ENCODE results near the gene RPS15. TPM values are rescaled to one million over a fixed set of nuclear protein-coding genes. Genes with fewer than 3 reads are reported as not detected.

Gene RPS15
- total and polyA plus RNA-seq, 5 donors, result 635 to 1,857 (median 701) TPM

DNA sequence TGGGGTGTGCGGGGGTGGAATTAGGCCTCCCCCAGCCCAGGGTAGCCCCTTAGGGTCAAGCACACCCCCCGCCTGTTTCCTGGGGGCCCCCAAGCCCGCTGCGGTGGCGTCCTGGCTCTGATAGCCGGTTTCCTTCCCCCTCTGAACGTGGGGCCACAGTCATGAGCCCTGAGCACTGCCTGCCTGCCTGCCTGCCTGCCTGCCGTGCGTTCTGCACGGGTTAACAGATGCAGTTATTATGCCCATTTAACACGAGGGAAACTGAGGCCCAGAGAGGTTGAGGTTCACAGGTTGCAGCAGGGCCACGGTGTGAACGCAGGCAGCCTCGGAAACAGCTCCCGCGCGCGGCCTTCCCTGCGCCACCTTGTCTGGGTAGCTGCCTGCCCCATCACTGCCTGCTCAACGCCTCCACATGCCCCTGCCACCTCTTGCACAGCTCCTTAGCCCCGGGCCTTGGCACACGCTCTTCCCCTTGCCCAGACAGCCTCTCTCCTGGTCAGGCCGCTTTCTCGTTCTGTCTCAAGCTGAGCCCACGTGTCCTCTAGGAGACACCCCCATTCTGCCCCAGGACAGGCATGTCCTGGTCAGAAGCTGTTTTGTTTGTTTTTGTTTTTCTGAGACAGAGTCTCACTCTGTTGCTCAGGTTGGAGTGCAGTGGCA lies 35.7 kb upstream of the RPS15 start:
- DNase-seq, result peak in 1 of 3 donors; percentile 58
- Histone ChIP-seq H3K4me1 (ENCODE audit: control insufficient read depth, insufficient read depth, low read length) (peaks cover 3% of the 10 kb centered on the region), H3K27ac (ENCODE audit: low read length) (no peak overlapping the region), H3K4me3 (ENCODE audit: low read length) (no peak overlapping the region), H3K27me3 (ENCODE audit: control insufficient read depth, insufficient read depth) (no peaks in the 10 kb centered on the region), H3K9me3 (ENCODE audit: control insufficient read depth, low read length) (no peaks in the 10 kb centered on the region)
- no peak for ATAC-seq
- intact Hi-C loops (cut with DNase I), result no loop called here
- WGBS, result 52% methylated on average over 25 of the region's 25 CpGs

DNA sequence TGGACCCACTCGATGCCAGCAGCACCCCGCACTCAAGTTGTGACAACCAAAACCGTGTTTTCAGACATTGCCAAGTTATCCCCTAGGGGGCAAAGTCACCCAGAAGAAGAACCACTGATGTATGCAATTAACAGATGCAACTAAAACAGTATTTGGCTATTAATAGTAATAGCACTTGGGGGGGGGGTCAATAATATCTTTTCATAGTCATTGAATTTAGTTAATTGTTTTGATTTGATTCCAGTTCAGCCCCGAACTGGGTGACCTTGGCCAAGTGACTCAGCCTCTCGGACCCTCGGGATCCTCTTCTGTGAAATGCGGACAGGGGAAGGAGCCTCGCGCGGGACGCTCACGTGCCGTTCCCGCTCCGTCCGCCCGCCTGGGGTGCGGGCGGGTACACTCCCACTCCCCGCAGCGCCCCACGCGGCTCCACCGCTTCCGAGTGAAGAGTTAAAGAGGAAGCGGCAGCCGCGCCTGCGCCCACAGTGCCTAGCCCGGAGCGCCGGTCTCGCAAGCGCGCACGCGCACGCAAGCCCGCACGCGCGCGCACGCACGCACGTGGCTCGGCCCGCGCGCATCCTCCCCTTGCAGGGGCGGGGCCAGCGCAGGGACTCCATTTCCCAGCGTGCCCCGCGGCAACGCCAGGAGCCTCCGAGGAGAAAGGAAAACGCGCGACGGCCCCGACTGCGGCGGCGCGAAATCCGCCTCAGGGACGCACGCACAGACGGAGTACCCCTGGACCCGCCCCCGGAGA lies 31.2 kb upstream of the RPS15 start:
- Histone ChIP-seq H3K4me1 (ENCODE audit: control insufficient read depth, insufficient read depth, low read length) (peaks cover 17% of the 10 kb centered on the region), H3K4me3 (ENCODE audit: low read length) (peak overlapping the region; percentile 97), H3K9me3 (ENCODE audit: control insufficient read depth, low read length) (no peaks in the 10 kb centered on the region), H3K27ac (ENCODE audit: low read length) (peak overlapping the region; percentile 43), H3K27me3 (ENCODE audit: control insufficient read depth, insufficient read depth) (no peaks in the 10 kb centered on the region)
- under 1% methylated on average over 71 of the region's 72 CpGs for WGBS
- DNase-seq (peak; percentile 99 to 100 (median 100)), ATAC-seq (peak; percentile 87 to 90)
- intact Hi-C loops (cut with DNase I), result no loop called here

DNA sequence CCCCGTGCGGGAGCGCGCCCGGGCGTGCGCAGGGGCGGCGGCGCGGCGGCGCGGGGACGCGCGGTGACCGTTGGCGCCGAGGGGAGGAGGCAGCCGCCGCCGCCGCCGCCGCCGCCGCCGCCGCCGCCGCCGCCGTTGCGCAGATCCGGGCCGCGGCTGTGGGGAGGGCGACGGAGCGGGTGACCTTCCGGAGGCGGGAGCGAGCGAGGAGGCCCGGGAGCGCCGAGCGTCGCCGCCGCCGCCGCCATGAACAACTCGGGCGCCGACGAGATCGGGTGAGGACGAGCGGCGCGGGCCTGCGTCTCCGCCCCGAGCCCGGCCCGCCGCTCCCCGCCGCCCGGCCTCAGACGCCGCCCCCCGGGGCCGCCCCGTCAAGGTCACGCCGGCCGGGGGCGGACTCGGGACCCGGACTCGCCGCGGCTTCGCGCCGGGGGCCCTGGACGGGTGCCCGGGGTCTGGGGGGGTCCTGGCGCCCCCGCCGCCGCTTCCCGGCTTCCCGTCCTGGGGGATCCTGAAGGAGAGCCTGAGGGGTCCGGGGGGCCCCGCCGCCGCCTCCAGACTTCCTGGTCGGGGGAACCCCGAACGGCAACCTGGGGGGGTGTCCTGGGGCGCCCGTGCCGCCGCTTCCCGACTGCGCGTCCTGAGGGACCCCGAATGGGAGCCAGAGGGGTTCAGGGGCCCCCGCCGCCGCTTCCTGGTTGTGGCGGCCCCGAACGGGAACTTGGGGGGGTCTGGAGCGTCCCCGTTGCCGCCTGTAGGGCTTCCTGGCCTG lies 30.5 kb upstream of the RPS15 start, which contains the start of gene DAZAP1:
DAZAP1 (plus strand) TSS at position 59 of the 772 bp plus-strand sequence; CDS start at position 247, 188 bp downstream.
- intact Hi-C loops (cut with DNase I), result no loop called here
- H3K27me3 ChIP-seq (ENCODE audit: control insufficient read depth, insufficient read depth), result no peaks in the 10 kb centered on the region
- DNase-seq, result peak in 2 of 3 donors; percentile 80 to 83
- peak within 1 kb of the TSS; percentile 97 for H3K4me3 ChIP-seq (ENCODE audit: low read length)
- H3K9me3 ChIP-seq (ENCODE audit: control insufficient read depth, low read length), result no peaks in the 10 kb centered on the region
- under 1% methylated on average over 121 of the region's 121 CpGs for WGBS
- peak in 1 of 2 donors; percentile 0 for ATAC-seq
- H3K27ac ChIP-seq (ENCODE audit: low read length), result peak within 1 kb of the TSS; percentile 90
- peaks cover 17% of the 10 kb centered on the region for H3K4me1 ChIP-seq (ENCODE audit: control insufficient read depth, insufficient read depth, low read length)

DNA sequence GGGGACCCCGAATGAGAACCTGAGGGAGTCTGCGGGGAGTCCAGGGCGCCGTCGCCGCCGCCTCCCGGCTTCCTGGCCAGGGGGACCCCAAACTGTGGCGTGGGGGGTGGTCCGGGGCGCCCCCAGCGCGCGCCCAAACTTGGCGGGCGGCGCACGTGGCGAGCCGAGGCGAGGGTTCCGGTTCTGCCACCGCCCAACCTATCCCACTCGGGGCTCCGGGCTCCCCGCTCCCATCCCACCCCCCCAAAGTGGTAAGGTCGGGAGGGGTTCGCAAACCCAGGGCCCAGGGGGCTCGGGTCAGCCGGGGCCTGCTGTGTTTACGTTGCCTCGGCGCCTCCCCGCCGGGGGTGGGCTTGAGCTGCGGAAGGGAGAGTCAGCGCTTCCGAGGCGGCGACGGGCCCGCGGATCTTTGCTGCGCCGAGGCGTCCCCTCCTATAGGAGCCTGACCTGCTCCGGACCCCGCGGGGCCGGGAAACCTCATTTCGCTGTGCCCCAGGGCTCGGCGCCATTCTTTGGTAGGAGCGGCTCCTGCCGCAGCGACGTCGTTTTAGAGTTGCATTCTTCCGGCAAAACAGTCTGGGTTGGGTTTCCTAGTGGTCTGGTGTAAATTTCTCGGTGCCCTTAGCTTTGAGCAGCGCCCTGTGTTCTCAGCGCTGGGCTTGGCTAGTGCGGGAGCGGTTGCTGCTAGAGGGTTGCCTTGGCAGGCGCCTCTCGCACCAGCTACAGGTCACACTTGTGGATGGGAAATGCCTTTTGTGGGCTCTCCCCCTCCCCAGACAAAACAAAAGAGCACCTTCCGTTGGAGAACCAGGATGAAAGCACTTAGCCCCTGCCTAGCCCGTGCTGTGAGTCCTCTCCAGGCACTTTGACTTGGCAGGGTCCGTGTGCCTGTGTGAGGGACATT lies 29.6 kb upstream of the RPS15 start:
- DNase-seq (peak; percentile 65 to 83 (median 82)), ATAC-seq (peak; percentile 2 to 35)
- peaks cover 17% of the 10 kb centered on the region for H3K4me1 ChIP-seq (ENCODE audit: control insufficient read depth, insufficient read depth, low read length)
- H3K27ac ChIP-seq (ENCODE audit: low read length), result peak overlapping the region; percentile 90
- under 1% methylated on average over 69 of the region's 69 CpGs for WGBS
- H3K27me3 ChIP-seq (ENCODE audit: control insufficient read depth, insufficient read depth), result no peaks in the 10 kb centered on the region
- no peaks in the 10 kb centered on the region for H3K9me3 ChIP-seq (ENCODE audit: control insufficient read depth, low read length)
- intact Hi-C loops (cut with DNase I), result no loop called here
- H3K4me3 ChIP-seq (ENCODE audit: low read length), result peak overlapping the region; percentile 97

DNA sequence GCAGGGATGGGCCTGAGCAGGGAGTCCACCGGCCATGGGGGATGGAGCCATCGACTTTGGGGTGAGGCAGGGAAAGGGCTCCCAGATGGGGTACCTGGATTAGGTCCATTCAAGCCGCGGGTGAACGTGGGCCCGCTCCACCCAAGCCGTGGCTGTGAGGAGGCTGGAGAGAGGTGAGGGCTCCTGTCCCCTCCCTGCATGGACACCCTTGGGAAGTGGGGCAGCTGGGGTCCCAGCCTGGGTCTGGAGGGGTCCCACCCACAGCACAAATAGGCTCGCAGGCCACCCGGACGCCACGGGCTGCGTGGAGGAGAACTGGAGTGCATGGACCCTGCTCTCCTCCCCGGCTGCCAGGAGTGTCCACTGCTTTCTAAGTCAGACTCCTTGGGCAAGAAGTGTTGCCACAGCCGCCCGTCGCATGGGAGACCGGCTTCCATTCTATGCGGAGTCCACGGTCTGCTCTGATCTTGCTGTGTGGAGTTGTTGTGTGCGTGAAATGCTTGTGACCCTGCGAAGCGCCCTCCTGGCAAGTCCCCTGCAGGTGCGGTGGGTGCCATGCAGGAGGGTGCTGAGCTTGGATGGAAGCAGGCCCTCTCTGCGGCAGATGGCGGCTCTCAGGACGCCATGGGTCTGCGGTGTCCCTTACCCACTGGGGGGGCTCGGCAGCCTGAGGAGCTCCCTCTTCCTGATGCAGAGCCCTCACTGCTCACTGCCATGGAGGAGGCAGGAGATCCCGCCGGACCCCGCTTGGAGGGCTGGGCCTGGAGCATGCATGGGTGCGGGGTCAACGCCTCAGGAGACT lies 28.8 kb upstream of the RPS15 start:
- no peaks in the 10 kb centered on the region for H3K9me3 ChIP-seq (ENCODE audit: control insufficient read depth, low read length)
- WGBS, result 56% methylated on average over 33 of the region's 33 CpGs
- peaks cover 17% of the 10 kb centered on the region for H3K4me1 ChIP-seq (ENCODE audit: control insufficient read depth, insufficient read depth, low read length)
- intact Hi-C loops (cut with DNase I), result no loop called here
- H3K4me3 ChIP-seq (ENCODE audit: low read length), result peak overlapping the region; percentile 97
- DNase-seq (peak in 1 of 3 donors; percentile 57), ATAC-seq (no peak)
- H3K27ac ChIP-seq (ENCODE audit: low read length), result peak overlapping the region; percentile 90
- no peaks in the 10 kb centered on the region for H3K27me3 ChIP-seq (ENCODE audit: control insufficient read depth, insufficient read depth)

DNA sequence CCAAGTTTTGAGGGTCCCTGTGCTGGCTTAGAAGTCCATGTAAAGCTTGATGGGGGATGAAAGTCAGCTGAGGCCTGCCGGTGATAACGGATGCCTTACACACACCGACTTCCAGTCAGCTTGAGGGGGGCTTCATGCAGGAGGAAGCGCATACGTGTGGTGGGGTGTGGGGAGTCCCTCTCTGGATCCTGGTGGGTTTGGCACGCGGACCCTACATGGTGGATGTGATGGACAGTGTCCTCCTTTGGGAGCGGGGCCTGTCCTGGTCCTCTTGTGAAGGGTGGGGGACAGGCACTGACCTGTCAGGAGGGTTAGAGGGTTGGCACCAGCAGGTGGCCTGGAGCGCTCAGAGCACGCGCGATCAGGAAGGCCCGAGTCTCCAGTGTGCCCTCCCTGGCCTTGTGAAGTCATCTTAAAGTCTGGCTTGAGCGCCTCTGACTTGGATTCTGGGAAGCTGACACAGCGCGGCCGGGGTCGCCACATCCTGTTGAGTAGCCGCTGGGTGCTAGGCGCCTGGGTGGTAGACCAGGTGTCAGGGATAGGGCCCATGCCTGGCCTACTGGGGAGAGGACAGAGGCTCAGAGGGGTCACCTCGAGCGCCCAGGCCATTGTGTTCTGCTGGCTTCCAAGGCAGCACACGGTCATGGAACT lies 27.9 kb upstream of the RPS15 start:
- ATAC-seq, result no peak
- no peak overlapping the region for H3K4me3 ChIP-seq (ENCODE audit: low read length)
- peaks cover 19% of the 10 kb centered on the region for H3K4me1 ChIP-seq (ENCODE audit: control insufficient read depth, insufficient read depth, low read length)
- intact Hi-C loops (cut with DNase I), result no loop called here
- 71% methylated on average over 23 of the region's 23 CpGs for WGBS
- no peaks in the 10 kb centered on the region for H3K9me3 ChIP-seq (ENCODE audit: control insufficient read depth, low read length)
- H3K27me3 ChIP-seq (ENCODE audit: control insufficient read depth, insufficient read depth), result no peaks in the 10 kb centered on the region
- peak overlapping the region; percentile 31 for H3K27ac ChIP-seq (ENCODE audit: low read length)
- DNase-seq, result peak in 2 of 3 donors; percentile 56 to 73

DNA sequence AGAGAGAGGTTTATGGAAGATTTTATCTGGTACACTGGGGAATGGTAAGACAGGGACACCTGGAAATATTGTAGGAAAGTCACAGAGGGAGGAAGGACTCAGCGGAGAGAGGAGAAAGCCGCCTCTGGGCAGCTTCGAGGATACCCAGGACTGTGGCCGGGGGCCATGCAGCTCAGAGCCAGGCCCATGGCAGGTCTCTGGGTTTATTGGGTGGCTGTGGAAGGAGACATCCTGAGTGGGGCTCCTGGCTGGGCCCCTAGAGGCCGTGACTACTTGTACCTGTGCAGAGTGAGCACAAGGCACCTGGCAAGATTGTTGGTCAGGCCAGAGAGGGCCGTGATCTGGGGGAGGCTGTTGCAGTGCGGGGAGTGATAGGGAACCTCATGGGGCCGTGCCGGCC lies 27.4 kb upstream of the RPS15 start:
- H3K27ac ChIP-seq (ENCODE audit: low read length), result peak overlapping the region; percentile 31
- no peaks in the 10 kb centered on the region for H3K27me3 ChIP-seq (ENCODE audit: control insufficient read depth, insufficient read depth)
- intact Hi-C loops (cut with DNase I), result no loop called here
- ATAC-seq (no peak), DNase-seq (peak in 1 of 3 donors; percentile 55)
- 74% methylated on average over 9 of the region's 9 CpGs for WGBS
- H3K4me3 ChIP-seq (ENCODE audit: low read length), result no peak overlapping the region
- peaks cover 24% of the 10 kb centered on the region for H3K4me1 ChIP-seq (ENCODE audit: control insufficient read depth, insufficient read depth, low read length)
- H3K9me3 ChIP-seq (ENCODE audit: control insufficient read depth, low read length), result no peaks in the 10 kb centered on the region

DNA sequence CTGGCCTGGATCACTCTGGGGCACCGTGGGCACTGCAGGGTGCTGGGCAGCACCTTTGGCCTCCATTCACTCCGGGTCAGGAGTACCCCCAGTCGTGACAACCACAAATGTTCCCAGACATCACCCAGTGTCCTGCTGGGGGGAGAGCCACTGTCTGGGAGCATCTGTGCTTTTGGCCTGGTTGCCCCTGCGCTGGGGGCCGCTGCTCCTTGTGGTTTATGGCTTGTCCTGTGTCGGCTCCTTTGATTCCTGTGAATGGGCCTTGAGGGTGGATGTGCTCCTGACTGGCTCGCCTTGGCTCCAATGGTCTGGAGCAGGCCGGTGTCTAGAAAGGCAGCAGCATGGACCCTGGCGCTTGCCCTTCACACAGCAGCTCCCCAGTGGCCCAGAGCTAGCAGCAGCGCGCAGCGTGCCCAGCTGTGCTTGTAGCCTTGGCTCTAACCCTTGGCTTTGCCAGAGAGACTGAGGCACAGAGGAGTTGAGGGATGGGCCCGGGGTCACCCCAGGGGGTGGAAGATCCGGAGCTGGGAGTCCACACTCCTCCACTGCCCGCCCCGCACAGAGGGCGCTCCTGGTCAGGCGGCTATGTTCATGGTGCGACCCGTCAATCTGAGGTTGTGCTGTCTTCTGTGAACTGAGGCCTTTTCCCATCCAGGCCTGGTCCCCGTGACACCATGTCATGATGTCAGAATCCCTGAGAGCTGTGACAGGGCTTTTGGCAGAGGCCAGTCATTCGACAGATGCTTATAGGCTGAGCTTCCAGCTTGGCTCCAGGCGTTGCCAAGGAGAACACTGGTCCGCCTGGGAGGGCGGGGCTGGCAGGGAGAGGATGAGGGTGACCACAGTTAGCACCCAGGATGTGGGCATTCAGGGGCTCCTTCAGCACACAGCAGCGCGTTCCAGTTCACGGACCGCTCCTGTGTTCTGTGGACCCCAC lies 26.7 kb upstream of the RPS15 start:
- Histone ChIP-seq H3K4me1 (ENCODE audit: control insufficient read depth, insufficient read depth, low read length) (peaks cover 31% of the 10 kb centered on the region), H3K27me3 (ENCODE audit: control insufficient read depth, insufficient read depth) (no peaks in the 10 kb centered on the region), H3K9me3 (ENCODE audit: control insufficient read depth, low read length) (no peaks in the 10 kb centered on the region), H3K27ac (ENCODE audit: low read length) (peak overlapping the region; percentile 52), H3K4me3 (ENCODE audit: low read length) (no peak overlapping the region)
- WGBS, result 53% methylated on average over 29 of the region's 29 CpGs
- DNase-seq (peak; percentile 89 to 92 (median 92)), ATAC-seq (peak; percentile 25 to 28)
- intact Hi-C loops (cut with DNase I), result no loop called here

All from right cardiac atrium (tissue), 5 donors.